Stromal cell of bone marrow (primary cell): ENCODE measurements around the gene KRTAP13-1.

Experiments
- DNase-seq: peaks from one replicate; pipeline ENCODE4 v3.0.0-alpha.2; 2012; ENCODE audit warnings: low read depth

Gene KRTAP13-1, protein sequence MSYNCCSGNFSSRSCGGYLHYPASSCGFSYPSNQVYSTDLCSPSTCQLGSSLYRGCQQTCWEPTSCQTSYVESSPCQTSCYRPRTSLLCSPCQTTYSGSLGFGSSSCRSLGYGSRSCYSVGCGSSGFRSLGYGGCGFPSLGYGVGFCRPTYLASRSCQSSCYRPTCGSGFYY

DNA sequence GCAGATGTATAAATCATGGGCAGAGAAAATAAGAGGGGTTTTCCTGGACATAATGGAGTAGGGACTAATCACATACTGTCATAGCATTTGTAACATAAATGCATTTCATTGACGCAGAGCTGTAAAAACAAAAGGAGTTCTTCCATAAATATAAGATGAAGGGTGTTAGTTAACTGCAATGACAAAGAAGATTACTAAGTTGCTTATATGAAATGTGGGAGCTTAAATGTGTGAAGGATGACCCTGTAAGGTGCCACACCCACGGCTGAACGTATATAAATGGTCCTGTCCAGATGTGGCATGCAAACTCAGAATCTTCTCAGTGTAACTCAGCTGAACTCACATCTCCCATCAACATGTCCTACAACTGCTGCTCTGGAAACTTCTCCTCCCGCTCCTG, at the start of gene KRTAP13-1:
Gene KRTAP13-1, plus strand, starts transcription at position 301 of the 400 bp plus-strand sequence. Its CDS starts 56 bp downstream, at position 357.
- DNase-seq: no peak

DNA sequence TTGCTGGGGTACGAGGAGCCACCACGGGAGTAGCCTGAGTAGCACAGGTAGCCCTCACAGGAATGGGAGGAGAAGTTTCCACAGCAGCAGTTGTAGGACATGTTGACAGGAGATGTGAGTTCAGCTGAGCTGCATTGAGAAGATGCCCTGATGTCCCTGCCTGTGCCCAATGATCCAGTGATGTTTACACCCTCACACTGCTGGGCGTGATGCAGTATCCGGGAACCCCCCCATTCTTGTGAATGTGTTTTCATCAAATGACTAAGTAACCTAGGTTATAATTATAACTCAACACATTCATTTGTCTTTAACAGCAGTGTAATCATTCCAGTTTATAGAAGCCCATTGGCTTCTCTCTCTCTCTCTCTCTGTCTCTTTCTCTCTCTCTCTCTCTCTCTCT, 47.3 kb upstream of the KRTAP13-1 start, which contains the start of gene KRTAP23-1:
Gene KRTAP23-1, minus strand, starts transcription at position 101 of the 400 bp plus-strand sequence. Its CDS starts 0 bp downstream, at position 101.
- DNase-seq: no peak

DNA sequence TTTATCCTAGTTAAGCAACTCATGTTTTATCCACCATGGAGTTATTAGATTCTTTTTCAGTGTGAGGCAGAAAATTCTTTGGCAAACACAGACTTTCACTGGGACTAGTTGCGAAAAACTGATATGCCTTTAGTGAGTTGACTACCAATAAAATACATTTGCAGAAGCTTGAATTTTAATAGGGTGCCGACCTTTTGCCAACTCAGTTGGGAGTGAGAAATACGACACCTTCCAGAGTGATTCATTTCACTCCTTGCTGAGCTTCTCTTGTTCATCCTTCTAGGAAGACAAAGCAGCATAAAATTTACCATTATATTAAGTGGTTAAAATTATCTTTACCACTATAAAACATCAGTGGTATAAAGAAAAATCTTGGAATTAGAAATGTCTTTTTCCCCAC, 46.3 kb upstream of the KRTAP13-1 start:
- DNase-seq: no peak

DNA sequence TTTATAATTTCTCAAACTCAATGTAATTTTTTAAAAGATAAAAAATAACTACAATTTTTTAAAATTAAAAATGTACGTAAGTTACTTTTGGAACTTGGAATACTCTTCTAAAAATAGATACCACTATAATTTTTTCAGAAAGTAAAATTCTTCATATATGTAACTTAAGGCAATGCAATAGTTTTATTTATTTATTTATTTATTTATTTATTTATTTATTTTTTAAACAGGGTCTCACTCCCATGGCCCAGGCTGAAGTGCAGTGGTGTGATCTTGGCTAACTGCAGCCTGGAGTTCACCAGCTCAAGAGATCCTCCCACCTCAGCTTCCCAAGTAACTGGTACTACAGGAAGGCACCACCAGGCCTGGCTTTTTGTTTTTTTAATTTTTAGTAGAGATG, 44.3 kb upstream of the KRTAP13-1 start:
- no peak for DNase-seq

DNA sequence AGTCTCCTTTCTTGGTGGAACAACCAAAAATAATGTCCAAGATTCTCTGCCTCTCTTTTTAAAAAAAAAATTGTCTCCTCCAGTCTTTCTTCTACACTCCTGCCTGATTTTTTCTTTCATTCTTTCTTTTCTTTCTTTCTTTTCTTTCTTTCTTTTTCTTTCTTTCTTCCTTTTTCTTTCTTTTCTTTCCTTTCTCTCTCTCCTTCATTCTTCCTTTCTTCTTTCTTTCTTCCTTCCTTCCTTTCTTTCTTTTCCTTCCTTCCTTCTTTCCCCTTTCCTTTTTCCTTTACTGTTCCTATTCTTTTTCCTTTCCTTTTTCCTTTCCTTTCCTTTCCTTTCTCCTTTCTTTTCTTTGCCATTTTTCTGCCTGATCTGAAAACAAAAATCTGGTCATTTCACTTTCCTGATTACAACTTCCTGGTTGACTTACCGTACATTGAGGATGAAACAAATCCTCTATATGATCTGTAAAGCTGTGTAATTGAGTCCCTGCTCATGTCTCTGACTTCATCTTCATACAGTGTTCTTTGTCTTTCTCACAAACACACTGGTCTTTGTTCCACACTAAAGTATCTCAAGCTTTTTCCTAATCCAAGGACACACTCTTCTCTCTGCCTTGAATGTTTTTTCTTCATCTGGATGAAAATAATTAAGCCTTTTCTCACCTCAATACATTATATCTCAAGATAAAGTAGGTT, 41.4 kb upstream of the KRTAP13-1 start:
- DNase-seq: no peak

DNA sequence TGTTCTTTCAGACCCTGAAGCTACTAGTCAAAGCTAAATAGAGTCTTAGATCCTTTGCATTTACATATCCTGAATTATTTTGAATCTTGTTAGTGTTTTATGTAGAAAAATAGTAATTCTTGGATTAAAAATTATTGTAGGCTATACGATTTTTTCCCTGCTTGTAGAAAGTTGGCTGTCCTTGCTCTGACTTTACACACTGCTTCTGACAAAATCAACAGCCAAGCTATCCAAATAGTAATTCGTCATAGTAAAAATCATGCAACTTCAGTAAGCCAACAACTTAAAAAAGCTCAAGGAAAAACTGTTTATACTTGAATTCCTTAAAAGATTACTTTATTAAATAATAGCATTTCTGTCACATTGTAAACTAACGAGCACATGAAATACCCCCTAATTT, 39.9 kb upstream of the KRTAP13-1 start:
- DNase-seq: no peak

DNA sequence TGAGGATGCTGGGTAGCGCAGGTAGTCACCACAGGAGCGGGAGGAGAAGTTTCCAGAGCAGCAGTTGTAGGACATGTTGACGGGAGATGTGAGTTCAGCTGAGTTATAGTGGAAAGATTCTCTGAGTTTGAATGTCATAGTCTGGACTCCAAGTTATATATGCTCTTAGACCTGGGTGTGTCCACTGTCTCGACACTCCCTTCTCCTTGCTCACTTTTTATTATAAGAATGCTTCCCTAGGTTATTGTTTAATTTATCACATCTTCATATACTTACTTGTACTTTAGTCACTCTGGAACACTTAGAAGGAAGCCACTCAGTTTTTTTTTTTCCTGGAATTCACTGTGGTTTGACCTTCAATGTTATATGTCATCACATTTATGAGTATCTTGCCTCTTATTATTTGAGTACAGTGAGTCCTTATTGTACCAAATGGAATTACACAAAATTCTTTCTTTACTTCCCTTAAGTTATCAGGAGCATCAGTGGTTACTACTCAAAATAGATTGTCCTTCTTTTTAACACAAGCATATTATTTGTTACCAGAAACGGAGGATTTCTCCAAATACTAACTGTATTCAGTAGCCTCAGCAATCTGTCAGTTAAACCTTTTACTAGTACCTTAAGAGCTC, 23.6 kb upstream of the KRTAP13-1 start, which contains the start of gene KRTAP13-2:
Gene KRTAP13-2, minus strand, starts transcription at position 133 of the 632 bp plus-strand sequence. Its CDS starts 58 bp downstream, at position 75.
- no peak for DNase-seq

DNA sequence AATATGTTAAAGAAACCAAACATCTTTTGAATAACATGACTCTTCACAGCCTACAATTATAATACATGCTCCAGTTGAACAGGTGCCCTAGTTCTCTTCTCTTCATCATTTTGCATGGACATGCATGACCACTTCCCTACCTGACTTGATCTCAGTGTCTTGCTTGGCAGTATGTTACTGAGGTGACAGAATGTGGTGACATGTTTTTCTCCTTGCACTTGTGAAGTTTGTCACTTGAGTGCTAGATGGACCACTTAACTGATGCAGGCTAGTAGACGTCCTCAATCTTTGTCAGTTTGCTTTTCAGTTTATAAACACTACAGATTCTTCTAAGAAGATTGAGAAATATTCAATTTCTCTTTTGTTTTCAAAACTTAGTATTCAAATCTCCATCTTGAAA, 13.6 kb upstream of the KRTAP13-1 start:
- DNase-seq: no peak

DNA sequence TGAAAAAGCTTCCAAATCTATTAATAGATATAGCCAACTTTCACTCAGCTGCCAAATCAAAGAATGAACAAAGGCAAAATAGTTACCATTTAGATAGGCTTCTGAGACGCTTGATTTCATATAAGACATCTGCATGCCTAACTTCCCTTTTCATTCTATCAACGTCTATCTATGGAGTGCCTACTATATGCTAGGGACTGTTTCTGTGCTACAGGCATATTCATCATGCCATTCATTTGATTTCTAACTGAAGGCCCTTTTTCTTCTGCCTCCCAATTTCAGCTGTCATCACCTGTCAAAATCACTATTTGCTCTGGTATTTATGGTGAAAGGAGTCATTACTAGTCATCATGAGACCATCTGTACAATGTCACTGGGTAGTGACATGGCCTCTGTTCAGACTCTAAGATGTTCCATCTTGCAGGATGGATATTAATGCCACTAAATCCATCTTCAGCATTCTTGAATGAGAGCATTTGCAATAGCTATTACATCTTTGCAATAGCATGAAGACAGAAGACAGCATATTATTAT, 4.3 kb upstream of the KRTAP13-1 start:
- DNase-seq: no peak

DNA sequence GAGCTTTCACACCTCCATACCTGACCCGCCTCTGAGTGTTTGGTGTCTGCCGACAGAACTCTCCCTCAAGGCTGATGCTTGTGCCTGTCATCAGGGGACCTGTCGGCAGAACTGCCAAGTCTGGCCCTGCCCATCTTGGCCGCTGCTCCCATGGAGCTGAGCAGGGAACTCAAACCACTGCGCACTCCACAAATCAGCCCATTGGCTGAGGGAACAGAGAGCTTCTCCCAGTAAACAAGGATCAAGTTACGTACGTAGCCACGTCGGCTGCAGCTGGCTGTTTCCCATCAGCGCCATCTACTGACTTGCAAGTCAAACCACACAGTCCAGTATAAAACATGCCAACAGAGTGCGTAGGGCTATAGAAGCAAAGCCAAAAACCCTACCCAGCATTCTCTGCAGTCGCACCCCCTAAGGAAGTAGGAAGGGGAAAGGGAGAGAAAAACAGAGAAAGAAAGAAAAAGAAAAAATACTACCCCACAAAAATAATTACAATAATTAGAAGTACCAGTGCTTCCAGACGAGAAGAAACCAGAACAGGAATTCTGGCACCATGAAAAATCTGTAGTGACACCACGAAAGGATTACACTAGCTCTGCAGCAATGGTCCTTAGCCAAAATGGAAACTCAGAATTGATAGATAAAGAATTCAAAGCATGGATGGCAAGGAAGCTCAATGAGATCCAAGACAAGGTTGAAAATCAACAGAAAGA, 13.1 kb downstream of the KRTAP13-1 start:
- peak; percentile 41 for DNase-seq

DNA sequence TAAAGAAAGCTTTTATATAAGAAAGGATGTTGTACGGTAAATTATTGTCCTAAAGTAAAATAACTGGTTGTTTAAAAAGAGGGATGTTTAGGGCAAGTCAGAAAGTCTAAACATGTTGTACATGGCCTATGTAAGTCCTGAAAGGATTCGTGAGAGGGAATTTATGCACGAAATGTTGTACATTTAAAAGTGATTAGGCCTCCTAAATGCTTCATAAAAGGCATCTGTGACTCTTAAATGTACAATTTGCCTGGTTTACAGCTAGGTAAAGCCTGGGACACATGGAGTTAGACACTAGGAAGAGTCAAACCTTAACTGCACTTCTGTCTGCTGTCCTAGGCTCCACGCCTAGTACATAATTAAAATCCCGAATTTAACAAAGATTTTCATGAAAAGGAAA, 20.2 kb downstream of the KRTAP13-1 start:
- DNase-seq: no peak

DNA sequence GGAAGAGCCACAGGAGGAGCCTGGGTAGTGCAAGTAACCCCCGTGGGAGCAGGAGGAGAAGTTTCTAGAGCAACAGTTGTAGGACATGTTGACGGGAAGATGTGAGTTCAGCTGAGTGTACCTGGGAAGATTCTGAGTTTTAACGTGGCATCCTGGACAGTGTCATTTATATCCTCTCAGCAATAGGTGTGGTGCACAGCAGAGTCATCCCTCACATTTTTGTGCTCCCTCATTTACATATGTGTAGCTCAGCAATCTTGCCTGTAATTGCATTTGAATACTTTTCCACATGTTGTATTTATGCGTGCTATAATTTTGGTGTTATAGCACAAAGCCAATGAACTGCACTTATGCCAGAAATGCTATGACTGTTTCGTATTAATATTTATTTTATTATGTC, 30.0 kb downstream of the KRTAP13-1 start, which contains the start of gene KRTAP13-3:
Gene KRTAP13-3, minus strand, starts transcription at position 101 of the 400 bp plus-strand sequence. Its CDS starts 14 bp downstream, at position 87.
- no peak for DNase-seq

DNA sequence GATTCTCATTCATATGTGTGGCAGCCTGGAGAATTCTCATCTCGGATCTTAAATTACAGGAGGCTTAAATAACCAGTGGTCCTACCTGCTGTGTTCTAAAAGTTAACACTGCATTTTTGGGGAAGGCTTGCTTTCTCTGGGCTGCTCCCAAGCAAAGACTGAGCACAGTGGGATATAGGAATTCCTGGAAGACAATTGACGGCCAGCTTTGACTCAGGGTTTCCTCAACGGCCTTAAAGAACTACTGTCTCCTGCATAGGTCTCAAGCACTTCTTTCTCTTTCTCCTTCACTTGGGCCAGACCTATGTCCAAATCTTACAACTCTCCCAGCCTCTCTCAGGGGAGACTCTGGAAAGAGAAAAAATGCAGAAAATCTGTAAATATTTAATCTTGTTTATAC, 30.9 kb downstream of the KRTAP13-1 start:
- DNase-seq: no peak

DNA sequence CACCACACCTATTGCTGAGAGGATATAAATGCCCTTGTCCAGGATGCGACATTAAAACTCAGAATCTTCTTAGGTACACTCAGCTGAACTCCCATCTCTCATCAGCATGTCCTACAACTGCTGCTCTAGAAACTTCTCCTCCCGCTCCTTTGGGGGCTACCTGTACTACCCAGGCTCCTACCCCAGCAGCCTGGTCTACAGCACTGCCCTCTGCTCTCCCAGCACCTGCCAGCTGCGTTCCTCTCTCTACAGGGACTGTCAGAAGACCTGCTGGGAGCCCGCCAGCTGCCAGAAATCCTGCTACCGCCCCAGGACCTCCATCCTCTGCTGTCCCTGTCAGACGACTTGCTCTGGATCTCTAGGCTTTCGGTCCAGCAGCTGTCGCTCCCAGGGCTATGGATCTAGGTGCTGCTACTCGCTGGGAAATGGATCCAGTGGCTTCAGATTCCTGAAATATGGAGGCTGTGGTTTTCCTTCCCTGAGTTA, 34.4 kb downstream of the KRTAP13-1 start, which contains the start of gene KRTAP13-4:
Gene KRTAP13-4, plus strand, starts transcription at position 51 of the 486 bp plus-strand sequence. Its CDS starts 56 bp downstream, at position 107.
- DNase-seq: no peak

DNA sequence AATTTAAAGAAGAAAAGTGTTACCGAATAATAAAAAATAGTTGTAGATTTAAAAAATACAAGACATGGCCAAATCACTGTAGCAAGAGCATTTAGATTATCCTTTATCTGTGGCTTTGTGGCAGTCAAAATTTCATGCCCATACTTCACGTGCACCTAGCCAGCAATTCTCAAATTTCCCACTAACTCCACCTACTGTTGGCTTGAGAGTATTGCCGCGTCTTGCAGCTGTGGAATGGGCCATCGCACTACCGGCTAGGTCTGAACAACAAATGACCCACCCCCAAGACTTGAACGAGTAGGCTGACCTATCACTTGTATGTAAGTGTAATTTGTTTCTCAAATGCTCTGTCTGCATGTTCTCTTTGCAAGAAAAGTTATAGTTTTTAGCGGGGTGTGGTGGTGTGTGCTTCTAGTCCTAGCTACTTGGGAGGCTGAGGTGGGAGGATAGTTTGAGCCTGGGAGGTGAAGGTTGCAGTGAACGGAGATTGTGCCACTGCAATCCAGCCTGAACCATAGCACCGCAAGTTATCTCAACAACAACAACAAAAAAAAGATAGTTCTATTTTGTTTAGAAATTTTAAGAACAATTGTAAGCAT, 38.3 kb downstream of the KRTAP13-1 start:
- DNase-seq: peak; percentile 11

DNA sequence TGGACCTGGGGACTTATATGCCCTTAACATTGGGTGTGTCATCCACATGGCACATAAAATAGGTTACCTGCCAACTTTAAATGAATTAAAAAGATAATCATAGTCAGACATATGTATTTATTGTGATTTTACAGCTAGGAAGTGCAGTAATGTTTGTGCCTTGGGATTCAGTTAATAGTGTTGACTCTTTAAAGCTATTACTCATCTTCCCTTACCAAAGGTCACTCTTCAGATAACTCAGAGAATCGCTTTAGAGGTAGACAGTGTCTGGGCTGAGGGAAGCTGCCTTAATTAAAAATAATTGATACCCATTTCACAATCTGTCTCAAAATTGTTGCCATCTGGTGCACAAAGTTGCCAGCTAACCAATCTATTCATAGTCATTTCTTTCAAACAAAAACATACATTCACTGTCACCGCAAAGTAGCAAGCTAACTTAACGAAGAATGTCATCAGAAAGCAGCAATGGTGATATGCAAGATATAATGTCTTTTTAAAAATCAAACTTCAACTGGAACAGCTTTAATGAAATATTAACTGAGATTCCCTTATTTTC, 41.3 kb downstream of the KRTAP13-1 start:
- DNase-seq: no peak

DNA sequence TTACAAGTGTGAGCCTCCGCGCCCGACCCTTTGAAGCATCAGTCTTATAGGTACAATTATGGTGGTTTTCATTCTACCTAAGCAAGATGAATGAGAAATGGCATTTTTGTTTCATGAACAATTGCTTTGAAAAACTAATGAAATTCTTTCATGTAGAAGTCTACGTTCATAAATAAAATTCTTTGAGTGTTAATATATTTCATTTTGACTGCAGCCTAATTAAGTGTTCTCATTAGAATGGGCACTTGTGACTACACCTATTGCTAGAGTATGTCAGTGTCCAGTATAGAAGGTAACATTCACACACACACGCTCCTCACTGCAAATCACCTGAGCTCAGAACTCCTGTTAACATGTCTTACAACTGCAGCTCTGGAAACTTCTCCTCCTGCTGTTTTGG, 44.1 kb downstream of the KRTAP13-1 start, which contains the start of gene KRTAP15-1:
Gene KRTAP15-1, plus strand, starts transcription at position 301 of the 400 bp plus-strand sequence. Its CDS starts 53 bp downstream, at position 354.
- DNase-seq: no peak

DNA sequence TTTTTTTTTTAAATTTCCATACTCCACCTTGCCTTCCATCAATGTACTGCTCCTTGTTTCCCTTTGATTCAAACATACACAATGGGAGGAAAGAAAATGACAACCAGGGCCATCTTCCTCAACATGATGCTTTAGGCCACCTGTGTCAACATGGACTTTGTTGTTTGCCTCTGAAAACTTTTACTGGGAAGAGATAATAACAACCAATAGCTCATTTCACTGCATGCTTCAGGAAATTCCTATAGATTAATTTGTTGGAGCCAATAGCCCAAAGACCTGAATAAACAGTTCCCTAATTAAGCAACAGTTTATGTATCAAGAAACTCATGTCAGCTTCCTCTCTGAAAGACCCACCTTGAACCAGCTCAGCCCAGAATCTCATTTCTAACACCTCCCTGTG, 47.4 kb downstream of the KRTAP13-1 start:
- DNase-seq: no peak

DNA sequence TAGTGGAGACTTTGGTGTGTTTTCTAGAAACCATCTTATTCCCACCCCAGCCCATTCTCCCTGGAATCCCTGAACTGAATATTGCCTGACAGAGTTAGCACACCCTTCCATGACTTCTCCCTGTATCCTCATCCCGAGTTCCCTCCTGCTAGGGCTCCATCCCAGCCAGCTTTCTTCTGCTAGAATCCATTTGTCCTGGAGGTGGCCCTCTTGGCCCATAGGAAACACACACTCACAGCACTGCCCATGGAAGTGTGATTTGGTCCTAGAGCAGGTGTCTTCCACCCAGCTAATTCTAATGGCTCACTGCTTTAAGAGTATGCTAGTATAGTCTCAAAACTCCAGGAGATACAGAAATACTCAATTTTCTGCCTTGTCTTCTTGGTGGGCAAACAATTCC, 48.4 kb downstream of the KRTAP13-1 start:
- no peak for DNase-seq
